HepG2 (cell line): ENCODE measurements around the gene PTGR1. TPM values are rescaled to one million over a fixed set of nuclear protein-coding genes. Genes with fewer than 3 reads are reported as not detected.

Experiments used
- AHDC1 ChIP-seq: sonication (generic); formaldehyde crosslinking; IDR thresholded peaks from 2 replicates; pipeline ENCODE4 v1.5.1; 2020; ENCODE audit warnings: mild to moderate bottlenecking, missing genetic modification reagents, borderline replicate concordance
- ARID3A ChIP-seq: IDR thresholded peaks from 2 replicates; pipeline ENCODE4 v1.6.1; 2012; ENCODE audit warnings: low read depth, low read length, improper control_type of control experiment
- BCL6 ChIP-seq: IDR thresholded peaks from 2 replicates; pipeline ENCODE4 v1.6.1; 2016; ENCODE audit warnings: missing genetic modification reagents, missing compliant biosample characterization
- FOXA3 ChIP-seq: IDR thresholded peaks from 2 replicates; pipeline ENCODE4 v1.6.1; 2016; ENCODE audit warnings: missing genetic modification reagents, missing compliant biosample characterization
- HDAC2 ChIP-seq: sonication (generic); formaldehyde crosslinking; IDR thresholded peaks from 2 replicates; pipeline ENCODE4 v1.4.0; 2020; ENCODE audit warnings: missing genetic modification reagents
- HIVEP1 ChIP-seq: sonication (generic); formaldehyde crosslinking; IDR thresholded peaks from 2 replicates; pipeline ENCODE4 v1.4.0; 2020; ENCODE audit warnings: mild to moderate bottlenecking, missing genetic modification reagents
- HMG20A ChIP-seq: IDR thresholded peaks from 2 replicates; pipeline ENCODE4 v1.6.1; 2016; ENCODE audit warnings: borderline replicate concordance
- KDM1A ChIP-seq: IDR thresholded peaks from 2 replicates; pipeline ENCODE4 v1.6.1; 2016; ENCODE audit warnings: missing compliant biosample characterization
- MAFF ChIP-seq: IDR thresholded peaks from 2 replicates; pipeline ENCODE4 v1.6.1; 2011; ENCODE audit warnings: low read depth, low read length, improper control_type of control experiment
- MED1 ChIP-seq: sonication (generic); formaldehyde crosslinking; IDR thresholded peaks from 2 replicates; pipeline ENCODE4 v1.4.0; 2020; ENCODE audit warnings: missing genetic modification reagents
- MYPOP ChIP-seq: sonication (generic); formaldehyde crosslinking; IDR thresholded peaks from 2 replicates; pipeline ENCODE4 v1.8.1; 2023; ENCODE audit warnings: mild to moderate bottlenecking, moderate library complexity, missing genetic modification reagents
- TBX3 ChIP-seq: fragments of 450-650 bp; IDR thresholded peaks from 2 replicates; pipeline ENCODE4 v1.6.1; 2017; ENCODE audit warnings: antibody characterized with exemption, mild to moderate bottlenecking, inconsistent platforms, borderline replicate concordance
- TP53 ChIP-seq: sonication (generic); formaldehyde crosslinking; conservative IDR thresholded peaks from 2 replicates; pipeline ENCODE4 v1.4.0; 2020; ENCODE audit warnings: missing genetic modification reagents
- XRCC5 ChIP-seq: fragments of 200-400 bp; formaldehyde crosslinking; optimal IDR thresholded peaks from 2 replicates; pipeline ENCODE3; 2017; ENCODE audit warnings: mild to moderate bottlenecking, low read length
- ZNF136 ChIP-seq: sonication (generic); formaldehyde crosslinking; IDR thresholded peaks from 2 replicates; pipeline ENCODE4 v1.8.1; 2022; ENCODE audit warnings: low read depth, mild to moderate bottlenecking, moderate library complexity, missing genetic modification reagents
- ZNF207 ChIP-seq: fragments of 450-650 bp; IDR thresholded peaks from 2 replicates; pipeline ENCODE4 v1.6.1; 2016; ENCODE audit warnings: antibody characterized with exemption, borderline replicate concordance
- ZNF383 ChIP-seq: sonication (generic); formaldehyde crosslinking; IDR thresholded peaks from 2 replicates; pipeline ENCODE4 v1.4.0; 2020; ENCODE audit warnings: missing genetic modification reagents, mild to moderate bottlenecking, borderline replicate concordance
- ZNF580 ChIP-seq: IDR thresholded peaks from 2 replicates; pipeline ENCODE4 v1.6.1; 2016; ENCODE audit warnings: low read depth, borderline replicate concordance
- ZNF607 ChIP-seq: sonication (generic); formaldehyde crosslinking; IDR thresholded peaks from 2 replicates; pipeline ENCODE4 v1.5.1; 2020; ENCODE audit warnings: missing genetic modification reagents, mild to moderate bottlenecking, borderline replicate concordance
- ZNF703 ChIP-seq: sonication (generic); formaldehyde crosslinking; IDR thresholded peaks from 2 replicates; pipeline ENCODE4 v1.5.1; 2020; ENCODE audit warnings: missing genetic modification reagents, mild to moderate bottlenecking, moderate library complexity, borderline replicate concordance
- ZSCAN12 ChIP-seq: sonication (generic); formaldehyde crosslinking; IDR thresholded peaks from 2 replicates; pipeline ENCODE4 v1.9.0; 2021; ENCODE audit warnings: mild to moderate bottlenecking, missing genetic modification reagents
- ZZZ3 ChIP-seq: sonication (generic); formaldehyde crosslinking; IDR thresholded peaks from 2 replicates; pipeline ENCODE4 v1.4.0; 2020; ENCODE audit warnings: missing genetic modification reagents, mild to moderate bottlenecking, borderline replicate concordance
- polyA plus RNA-seq, 8 experiments: library from polyadenylated mRNA; depleted of rRNA in 3 of 8; stranded (reverse) in 7 of 8; unstranded in 1 of 8; fragments of >200 nt; fragmentation: Illumina TruSeq in 4 of 8; extraction: Trizol in 4 of 8; gene quantifications; 2 replicates each; pipeline versions ENCODE4 v1.2.1 to v1.2.3, GENCODE V29; 2011 to 2016; ENCODE audit warnings: low read depth in 4 of 8, missing spikeins in 1 of 8, mixed read lengths in 1 of 8; ENCODE audit not compliant: insufficient read depth in 1 of 8
- total RNA-seq, 5 experiments: library from RNA; depleted of rRNA; stranded (reverse); fragments of >200 nt; fragmentation: Illumina TruSeq; extraction: Trizol; gene quantifications; 2 replicates each; pipeline ENCODE4 v1.2.3, GENCODE V29; 2016; ENCODE audit warnings: low read depth in 1 of 5
- TF ChIP-seq, protein P1 (sequence below): sonication (generic); formaldehyde crosslinking; IDR thresholded peaks from 2 replicates; pipeline ENCODE4 v1.5.0; 2020; ENCODE audit warnings: mild to moderate bottlenecking, low read depth, missing genetic modification reagents, borderline replicate concordance

Gene PTGR1
- total and polyA plus RNA-seq, 2 of the 13 experiments (the other 11 are each of a cell fraction or from before 2014, with no cell fraction given): 6.0 to 15.8 TPM

DNA sequence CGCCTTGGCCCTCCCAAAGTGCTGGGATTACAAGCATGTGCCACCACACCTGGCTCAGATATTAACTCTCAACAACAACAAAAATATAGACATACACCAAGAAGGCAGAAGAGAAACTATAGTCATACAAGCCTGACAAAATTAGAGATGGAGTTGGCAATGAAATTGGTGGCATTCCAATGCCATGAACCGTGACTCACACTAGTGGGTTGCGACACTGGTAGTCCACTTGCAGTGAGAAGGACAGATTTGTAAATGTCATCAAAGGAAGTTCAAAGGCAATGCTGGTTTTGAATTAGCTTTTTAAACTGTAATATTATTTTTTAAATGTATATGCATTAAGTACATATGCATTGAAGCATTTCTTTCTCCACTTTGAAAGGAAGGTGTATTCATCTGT lies 23.2 kb upstream of the PTGR1 start (continued):
- no peak for TF ChIP-seq AHDC1 (CRISPR knock-in tag)
- TF ChIP-seq KDM1A (CRISPR knock-in tag): peak; percentile 33; the same call in 1 of the 2 replicates
- no peak for TF ChIP-seq TP53 (CRISPR knock-in tag)
- no peak for TF ChIP-seq ZSCAN12 (CRISPR knock-in tag)
- no peak for TF ChIP-seq ZNF207
- no peak for TF ChIP-seq ZNF136 (CRISPR knock-in tag)
- no peak for TF ChIP-seq ZZZ3 (CRISPR knock-in tag)
- 0 out of 2 replicates have a peak, but pooled peaks have one; percentile 13 for TF ChIP-seq BCL6 (CRISPR knock-in tag)
- no peak for TF ChIP-seq MYPOP (CRISPR knock-in tag)
- peak; percentile 26; the same call in 1 of the 2 replicates for TF ChIP-seq FOXA3
- TF ChIP-seq HMG20A (CRISPR knock-in tag): peak; percentile 76
- no peak for TF ChIP-seq ZNF383
- no peak for TF ChIP-seq MED1 (CRISPR knock-in tag)
- no peak for TF ChIP-seq TBX3
- no peak for TF ChIP-seq ZNF703 (CRISPR knock-in tag)
- TF ChIP-seq, protein P1, sequence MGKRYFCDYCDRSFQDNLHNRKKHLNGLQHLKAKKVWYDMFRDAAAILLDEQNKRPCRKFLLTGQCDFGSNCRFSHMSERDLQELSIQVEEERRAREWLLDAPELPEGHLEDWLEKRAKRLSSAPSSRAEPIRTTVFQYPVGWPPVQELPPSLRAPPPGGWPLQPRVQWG (CRISPR knock-in tag): no peak
- no peak for TF ChIP-seq HIVEP1
- peak; percentile 57; the same call in 1 of the 2 replicates for TF ChIP-seq ARID3A
- TF ChIP-seq XRCC5: no peak
- TF ChIP-seq ZNF580: no peak
- no peak for TF ChIP-seq MAFF
- no peak for TF ChIP-seq ZNF607
- no peak for TF ChIP-seq HDAC2 (CRISPR knock-in tag)
